BJ (cell line): Measurements from ENCODE around the gene ADAM10. TPM values are rescaled to one million over a fixed set of nuclear protein-coding genes. Genes with fewer than 3 reads are reported as not detected.

Source experiments
- CTCF ChIA-PET: fragments of 350-600 bp; formaldehyde crosslinking; extraction: SDS; loops from one replicate; lab custom pipeline; 2021; ENCODE audit warnings: antibody characterized with exemption, inconsistent platforms; lab: Yijun Ruan, JAX
- POLR2A ChIA-PET: fragments of 300-600 bp; sonication (Branson Sonifier 250); formaldehyde crosslinking; extraction: SDS; loops from one replicate; lab custom pipeline; 2021; ENCODE audit warnings: antibody characterized with exemption; lab: Charles Lee
- DNase-seq: peaks from one replicate; pipeline ENCODE4 v3.0.0-alpha.2; 2011; ENCODE audit warnings: low read depth
- H3K27me3 ChIP-seq: 2 replicates; pipeline ENCODE4 v1.6.0; 2011; ENCODE audit warnings: low read length; ENCODE audit not compliant: control insufficient read depth, insufficient read depth
- H3K36me3 ChIP-seq: 2 replicates; pipeline ENCODE4 v1.5.1; 2011; ENCODE audit warnings: low read length; ENCODE audit not compliant: control insufficient read depth, insufficient read depth
- H3K4me3 ChIP-seq: 2 replicates; pipeline ENCODE4 v1.5.1; 2011; ENCODE audit warnings: low read depth, mild to moderate bottlenecking, control low read depth, low read length
- CTCF ChIP-seq: IDR thresholded peaks from 2 replicates; pipeline ENCODE4 v1.5.1; 2011; ENCODE audit warnings: low read depth, mild to moderate bottlenecking, control low read depth, inconsistent platforms, low read length, moderate library complexity; ENCODE audit not compliant: insufficient read depth
- polyA plus RNA-seq: library from polyadenylated mRNA; depleted of rRNA; stranded (reverse); fragments of >200 nt; gene quantifications from 2 replicates; pipeline ENCODE4 v1.2.3, GENCODE V29; 2011

Gene ADAM10
- polyA plus RNA-seq, 1 experiment, result 106 TPM

- TF ChIP-seq CTCF, result no peak
- ChIA-PET POLR2A (no interaction called here), CTCF (no interaction called here)
- DNase-seq, result no peak
- H3K36me3 ChIP-seq, result no peaks in the 10 kb centered on the region
- peaks cover 2% of the 10 kb centered on the region for H3K27me3 ChIP-seq
- no peak overlapping the region for H3K4me3 ChIP-seq
Measured at GRCh38 chr15:58566029-58566428, 183.5 kb downstream of the ADAM10 start.

- CTCF ChIA-PET, result no interaction called here
- POLR2A ChIA-PET, result no interaction called here
- Histone ChIP-seq H3K36me3 (no peaks in the 10 kb centered on the region), H3K4me3 (no peak overlapping the region), H3K27me3 (peaks cover 2% of the 10 kb centered on the region)
- no peak for TF ChIP-seq CTCF
- DNase-seq, result no peak
Measured at GRCh38 chr15:58565619-58566018, 183.9 kb downstream of the ADAM10 start.

GRCh38 chr15:58564981-58565380 is 184.5 kb downstream of the ADAM10 start:
- TF ChIP-seq CTCF, result no peak
- no peak for DNase-seq
- Histone ChIP-seq H3K36me3 (no peaks in the 10 kb centered on the region), H3K4me3 (no peak overlapping the region), H3K27me3 (peaks cover 2% of the 10 kb centered on the region)
- ChIA-PET POLR2A (no interaction called here), CTCF (no interaction called here)

- ChIA-PET POLR2A (no interaction called here), CTCF (interaction anchor here (3.0 kb wide), 1 partner anchor 12 kb away, joined by 9 read pairs; no protein-coding TSS in a partner anchor)
- Histone ChIP-seq H3K27me3 (peaks cover 2% of the 10 kb centered on the region), H3K4me3 (no peak overlapping the region), H3K36me3 (no peaks in the 10 kb centered on the region)
- DNase-seq, result no peak
- TF ChIP-seq CTCF, result no peak
Measured at GRCh38 chr15:58562135-58562534, 187.4 kb downstream of the ADAM10 start.

- no peak for DNase-seq
- ChIA-PET CTCF (interaction anchor here (3.0 kb wide), 1 partner anchor 13 kb away, joined by 9 read pairs; no protein-coding TSS in a partner anchor), POLR2A (no interaction called here)
- Histone ChIP-seq H3K27me3 (peaks cover 2% of the 10 kb centered on the region), H3K4me3 (no peak overlapping the region), H3K36me3 (no peaks in the 10 kb centered on the region)
- TF ChIP-seq CTCF, result no peak
Measured at GRCh38 chr15:58561321-58561720, 188.2 kb downstream of the ADAM10 start.
